ENCODE results near the gene RAD54L2.
A peak's percentile ranks its signal among the peaks of the same experiment; 100 is the strongest.
"Not testable (repeated sequence)": the region's sequence is repeated elsewhere in the genome, so short reads cannot be mapped to it uniquely, and the experiment has no call there.

RAD54L2 gene, protein sequence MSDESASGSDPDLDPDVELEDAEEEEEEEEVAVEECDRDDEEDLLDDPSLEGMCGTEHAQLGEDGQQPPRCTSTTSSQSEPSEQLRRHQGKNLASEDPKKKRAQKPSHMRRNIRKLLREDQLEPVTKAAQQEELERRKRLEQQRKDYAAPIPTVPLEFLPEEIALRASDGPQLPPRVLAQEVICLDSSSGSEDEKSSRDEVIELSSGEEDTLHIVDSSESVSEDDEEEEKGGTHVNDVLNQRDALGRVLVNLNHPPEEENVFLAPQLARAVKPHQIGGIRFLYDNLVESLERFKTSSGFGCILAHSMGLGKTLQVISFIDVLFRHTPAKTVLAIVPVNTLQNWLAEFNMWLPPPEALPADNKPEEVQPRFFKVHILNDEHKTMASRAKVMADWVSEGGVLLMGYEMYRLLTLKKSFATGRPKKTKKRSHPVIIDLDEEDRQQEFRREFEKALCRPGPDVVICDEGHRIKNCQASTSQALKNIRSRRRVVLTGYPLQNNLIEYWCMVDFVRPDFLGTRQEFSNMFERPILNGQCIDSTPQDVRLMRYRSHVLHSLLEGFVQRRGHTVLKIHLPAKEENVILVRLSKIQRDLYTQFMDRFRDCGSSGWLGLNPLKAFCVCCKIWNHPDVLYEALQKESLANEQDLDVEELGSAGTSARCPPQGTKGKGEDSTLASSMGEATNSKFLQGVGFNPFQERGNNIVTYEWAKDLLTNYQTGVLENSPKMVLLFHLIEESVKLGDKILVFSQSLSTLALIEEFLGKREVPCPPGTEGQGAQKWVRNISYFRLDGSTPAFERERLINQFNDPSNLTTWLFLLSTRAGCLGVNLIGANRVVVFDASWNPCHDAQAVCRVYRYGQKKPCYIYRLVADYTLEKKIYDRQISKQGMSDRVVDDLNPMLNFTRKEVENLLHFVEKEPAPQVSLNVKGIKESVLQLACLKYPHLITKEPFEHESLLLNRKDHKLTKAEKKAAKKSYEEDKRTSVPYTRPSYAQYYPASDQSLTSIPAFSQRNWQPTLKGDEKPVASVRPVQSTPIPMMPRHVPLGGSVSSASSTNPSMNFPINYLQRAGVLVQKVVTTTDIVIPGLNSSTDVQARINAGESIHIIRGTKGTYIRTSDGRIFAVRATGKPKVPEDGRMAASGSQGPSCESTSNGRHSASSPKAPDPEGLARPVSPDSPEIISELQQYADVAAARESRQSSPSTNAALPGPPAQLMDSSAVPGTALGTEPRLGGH (N-terminal part only)

GRCh38 chr3:51538459-51539290 is at the start of gene RAD54L2:
Gene RAD54L2, plus strand, starts transcription at chr3:51538719. Its CDS starts 51,702 bp downstream, at chr3:51590421.
- peak; percentile 54 to 68 for DNase-seq

DNA sequence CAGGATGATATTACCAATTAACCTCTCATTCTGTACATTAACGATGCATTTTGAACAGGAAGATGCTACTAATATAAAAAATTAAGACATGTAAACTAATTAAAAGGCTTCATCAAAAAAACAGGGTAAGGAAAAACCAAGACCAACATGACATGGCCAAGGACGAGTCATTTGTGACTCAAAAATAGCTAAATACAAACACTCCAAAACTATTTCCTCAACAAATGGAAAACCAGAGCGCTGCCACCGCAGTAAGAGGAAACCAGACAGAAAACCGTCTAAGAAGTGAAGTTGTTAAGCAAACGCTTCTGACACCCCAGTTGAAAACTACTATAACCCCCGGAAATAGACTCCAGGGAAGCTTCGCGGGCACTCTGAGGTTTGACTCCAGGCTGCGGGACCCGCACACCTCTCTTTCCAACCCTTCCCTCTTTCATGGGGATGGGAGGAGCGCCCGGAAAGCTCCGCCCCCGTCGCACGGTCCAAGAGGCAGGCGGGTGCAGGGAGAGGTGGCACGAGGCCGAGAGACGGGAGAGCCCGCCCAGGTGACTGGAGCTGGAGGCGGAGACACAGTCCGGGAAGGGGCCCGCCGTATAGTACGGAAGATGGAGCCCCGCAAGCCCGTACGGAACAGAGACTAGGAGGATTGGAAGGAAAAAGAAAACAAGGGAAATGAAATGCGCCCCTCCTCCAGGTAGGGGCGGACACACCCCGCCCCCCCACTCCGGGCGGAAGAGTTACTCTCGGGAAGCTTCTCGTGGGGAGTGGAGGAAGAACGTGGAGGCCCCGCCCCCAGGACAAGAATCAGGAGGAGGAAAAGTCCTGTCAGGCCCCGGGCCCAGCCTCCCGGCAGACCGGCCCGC is 39.4 kb upstream of the RAD54L2 start:
- peak; percentile 78 to 79 for DNase-seq

DNA sequence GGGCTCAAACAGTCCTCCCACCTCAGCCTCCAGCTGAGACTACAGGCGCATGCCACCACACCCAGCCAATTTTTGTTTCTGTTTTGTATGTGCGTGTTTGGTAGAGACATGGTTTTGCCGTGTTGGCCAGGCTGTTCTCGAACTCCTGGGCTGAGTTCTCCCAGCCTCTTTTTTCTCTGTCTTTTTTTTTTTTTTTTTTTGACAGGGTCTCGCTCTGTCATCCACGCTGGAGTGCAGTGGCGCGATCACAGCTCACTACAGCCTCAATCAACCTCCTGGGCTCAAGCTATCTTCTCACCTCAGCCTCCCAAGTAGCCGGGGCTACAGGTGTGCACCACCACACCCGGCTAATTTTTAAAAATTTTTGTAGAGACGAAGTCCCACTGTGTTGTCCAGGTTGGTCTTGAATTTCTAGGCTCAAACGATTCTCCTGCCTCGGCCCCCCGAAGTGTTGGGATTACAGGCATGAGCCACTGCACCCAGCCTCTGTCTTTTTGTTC is 37.8 kb upstream of the RAD54L2 start:
- no peak for DNase-seq

DNA sequence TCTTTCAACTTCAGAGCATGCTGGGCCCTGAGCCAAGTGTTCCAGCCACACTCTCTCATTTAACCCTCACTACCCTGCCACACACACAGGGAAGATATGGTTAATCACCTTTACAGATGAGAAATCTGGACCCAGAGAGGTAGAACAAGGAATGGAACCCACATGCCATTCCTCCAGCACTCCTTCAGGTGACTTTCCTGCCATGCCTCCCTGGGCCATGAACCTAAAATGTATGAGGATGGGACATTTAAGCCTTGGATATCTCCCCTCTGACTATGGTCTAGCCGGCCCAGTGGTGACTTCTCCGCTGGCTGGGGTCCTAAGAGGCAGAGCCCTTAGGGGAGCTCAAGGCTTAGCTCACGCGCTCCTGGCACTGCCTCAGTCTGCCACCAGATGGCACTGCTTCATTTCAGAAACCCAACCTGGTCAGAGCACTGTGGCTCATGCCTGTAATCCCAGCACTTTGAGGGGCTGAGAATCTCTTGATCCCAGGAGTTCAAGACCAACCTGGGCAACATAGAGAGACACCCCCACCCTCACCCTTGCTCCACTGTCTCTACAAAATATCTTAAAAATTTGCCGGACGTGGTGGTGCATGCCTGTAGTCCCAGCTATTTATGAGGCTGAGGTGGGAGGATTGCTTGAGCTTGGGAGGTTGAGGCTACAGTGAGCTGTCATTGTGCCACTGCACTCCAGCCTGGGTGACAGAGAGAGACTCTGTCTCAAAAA is 36.5 kb upstream of the RAD54L2 start:
- DNase-seq = peak; percentile 13 to 58

DNA sequence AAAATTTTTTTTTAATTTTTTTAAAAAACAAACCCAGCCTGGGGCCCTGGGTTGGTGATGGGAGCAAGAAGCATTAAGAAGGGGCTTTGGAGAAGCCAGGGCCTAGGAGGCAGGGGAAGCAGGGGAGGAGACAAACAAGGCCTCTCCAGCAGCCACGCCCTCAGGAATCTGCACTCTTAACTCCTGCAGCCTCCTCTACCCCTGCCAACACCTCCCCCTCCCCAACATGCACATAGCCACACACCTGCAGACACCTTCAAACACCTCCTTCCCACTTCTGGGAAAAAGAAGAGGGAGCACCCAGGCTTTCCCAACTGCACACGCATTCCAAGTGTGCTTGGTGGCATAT is 36.0 kb upstream of the RAD54L2 start:
- DNase-seq = no peak

DNA sequence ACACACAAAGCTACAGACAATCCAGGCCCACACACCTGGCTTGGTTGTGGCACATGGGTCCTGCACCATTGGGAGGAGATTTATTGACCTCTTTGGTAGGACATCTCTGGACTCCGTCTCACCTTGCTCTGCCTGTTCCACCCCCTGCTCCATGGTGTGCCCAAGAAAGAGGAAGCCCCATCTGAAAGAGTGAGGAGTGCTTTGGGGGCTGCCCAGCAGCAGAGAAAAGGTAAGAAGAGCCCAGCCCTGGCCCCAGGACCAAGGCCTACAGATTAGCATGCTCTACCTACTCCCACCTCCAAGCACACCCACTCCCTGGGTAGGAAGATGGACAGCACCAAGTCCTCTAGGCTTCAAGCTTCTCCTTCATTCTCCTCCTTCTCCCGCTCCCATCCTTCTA is 35.5 kb upstream of the RAD54L2 start:
- DNase-seq = no peak

DNA sequence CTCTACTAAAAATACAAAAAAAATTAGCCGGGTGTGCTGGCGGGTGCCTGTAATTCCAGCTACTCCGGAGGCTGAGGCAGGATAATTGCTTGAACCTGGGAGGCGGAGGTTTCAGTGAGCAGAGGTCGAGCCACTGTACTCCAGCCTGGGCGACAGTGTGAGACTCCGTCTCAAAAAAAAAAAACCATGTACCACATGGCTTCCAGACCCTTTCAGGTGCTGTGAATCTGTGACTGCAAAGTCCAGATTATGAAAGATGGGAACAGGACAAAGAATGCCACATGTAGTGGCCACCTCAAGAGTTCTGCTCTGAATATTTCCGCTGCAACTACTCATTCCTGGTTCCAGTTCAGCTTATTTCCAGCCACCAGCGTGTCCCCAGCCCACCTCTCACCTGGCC is 30.3 kb upstream of the RAD54L2 start:
- DNase-seq = no peak

DNA sequence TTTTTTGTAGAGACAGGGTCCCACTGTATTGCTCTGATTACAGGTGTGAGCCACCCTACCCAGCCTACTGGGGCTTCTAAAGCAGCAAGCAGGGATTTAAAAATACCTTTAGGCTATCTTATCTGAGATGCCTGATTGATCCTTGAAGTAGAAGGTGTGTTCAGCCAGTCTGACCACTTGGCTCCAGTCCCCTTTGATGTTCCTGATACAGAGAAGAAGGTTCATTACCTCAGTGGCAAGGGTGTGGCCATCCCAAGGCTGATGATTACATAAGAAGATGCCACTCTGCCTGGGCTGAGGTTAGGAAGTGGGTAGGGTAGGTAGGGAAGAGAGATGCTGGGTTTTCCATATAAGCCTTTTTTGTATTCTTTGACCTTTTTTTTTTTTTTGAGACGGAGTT is 27.5 kb upstream of the RAD54L2 start:
- no peak for DNase-seq

DNA sequence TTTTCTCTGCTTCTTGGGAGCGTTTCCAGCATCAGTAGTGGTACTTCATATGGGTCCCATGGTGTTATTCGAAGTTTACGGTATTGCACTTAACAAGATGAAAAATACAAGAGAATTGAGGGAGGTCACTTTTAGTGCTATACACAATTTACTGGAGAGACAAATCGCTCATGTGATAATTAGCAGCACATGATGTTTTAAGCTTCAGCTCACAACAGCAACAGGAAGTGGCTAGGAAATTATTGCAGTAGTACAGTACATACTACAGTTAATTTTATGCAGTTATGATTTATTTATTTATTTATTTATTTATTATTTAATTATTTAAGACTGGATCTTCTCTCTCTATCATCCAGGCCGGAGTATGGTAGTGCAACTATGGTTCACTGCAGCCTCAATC is 24.3 kb upstream of the RAD54L2 start:
- DNase-seq = no peak

- DNase-seq = no peak
Observed at GRCh38 chr3:51519848-51520247, 18.7 kb upstream of the RAD54L2 start.

GRCh38 chr3:51520906-51521730 is 17.4 kb upstream of the RAD54L2 start:
- not testable (repeated sequence) for DNase-seq

GRCh38 chr3:51522273-51522962 is 16.1 kb upstream of the RAD54L2 start:
- no peak for DNase-seq

DNA sequence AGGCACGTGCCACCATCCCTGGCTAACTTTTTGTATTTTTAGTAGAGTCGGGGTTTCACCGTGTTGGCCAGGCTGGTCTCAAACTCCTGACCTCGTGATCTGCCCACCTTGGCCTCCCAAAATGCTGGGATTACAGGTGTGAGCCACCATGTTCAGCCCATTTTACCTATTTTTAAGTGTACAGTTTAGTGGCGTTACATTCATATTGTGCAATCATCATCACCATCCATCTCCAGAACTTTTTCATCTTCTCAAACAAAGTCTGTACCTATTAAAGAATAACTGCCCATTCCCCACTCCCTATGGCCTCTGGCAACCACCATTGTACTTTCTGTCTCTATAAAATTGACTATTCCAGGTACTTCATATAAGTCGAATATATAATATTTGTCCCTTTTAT is 13.6 kb upstream of the RAD54L2 start:
- not testable (repeated sequence) for DNase-seq

DNA sequence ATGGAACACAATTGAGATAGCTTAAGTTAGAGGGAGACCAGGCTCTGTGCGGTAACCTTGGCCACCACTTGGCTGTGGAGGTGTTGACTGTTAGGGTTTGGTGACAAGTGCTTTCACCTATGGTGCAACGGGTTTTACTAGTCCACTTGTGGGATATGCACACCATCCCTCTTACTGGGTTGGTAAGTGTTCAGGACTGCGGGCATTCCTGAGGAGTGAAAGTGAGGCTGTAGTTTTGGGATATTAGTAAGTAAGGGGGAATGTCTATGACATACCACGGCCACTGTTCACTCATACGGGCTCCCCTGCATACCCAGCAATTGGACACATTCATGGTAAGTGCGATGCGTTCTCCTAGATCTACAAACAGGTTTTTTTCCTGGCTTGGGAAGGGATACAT is 8.0 kb upstream of the RAD54L2 start:
- no peak for DNase-seq

GRCh38 chr3:51535146-51536019 is 3.1 kb upstream of the RAD54L2 start:
- DNase-seq = no peak

- DNase-seq = not testable (repeated sequence)
Observed at GRCh38 chr3:51537631-51538030, 888 bp upstream of the RAD54L2 start.

GRCh38 chr3:51538115-51538458 is 432 bp upstream of the RAD54L2 start:
- no peak for DNase-seq

Data from NCI-H1930 (cell line).